ENCODE measurements around the gene SREK1IP1. TPM values are rescaled to one million over a fixed set of nuclear protein-coding genes. Genes with fewer than 3 reads are reported as not detected.

The SREK1IP1 gene
- total RNA-seq, 1 donor from 2014 or later: 17.9 TPM

DNA sequence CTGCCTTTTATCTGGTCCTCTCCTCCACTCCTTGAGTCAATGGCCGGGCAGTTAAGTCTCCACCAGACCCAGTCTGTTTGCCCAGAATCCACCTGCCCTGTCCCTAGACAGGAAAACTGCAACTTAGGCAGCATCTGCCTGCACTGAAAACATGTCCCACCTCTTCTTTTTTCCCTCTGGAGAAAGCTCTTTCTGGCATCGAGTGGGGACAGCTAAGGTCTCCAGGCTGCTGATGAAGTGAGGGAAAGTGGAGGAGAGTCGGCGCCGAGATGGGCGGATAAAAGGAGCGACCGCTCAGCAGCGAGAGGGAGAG, 78.4 kb downstream of the SREK1IP1 start:
- Mint-ChIP-seq H3K4me3 (ENCODE audit: unreplicated experiment) (peak overlapping the region; percentile 77), H3K4me1 (ENCODE audit: unreplicated experiment) (peaks cover 12% of the 10 kb centered on the region), H3K36me3 (ENCODE audit: unreplicated experiment) (no peaks in the 10 kb centered on the region), H3K9me3 (ENCODE audit: unreplicated experiment) (no peaks in the 10 kb centered on the region), H3K27me3 (ENCODE audit: unreplicated experiment) (peaks cover 72% of the 10 kb centered on the region), H3K27ac (ENCODE audit: unreplicated experiment) (no peak overlapping the region)
- DNase-seq (ENCODE audit: extremely low spot score, unreplicated experiment): no peak
- TF ChIP-seq, protein P1, sequence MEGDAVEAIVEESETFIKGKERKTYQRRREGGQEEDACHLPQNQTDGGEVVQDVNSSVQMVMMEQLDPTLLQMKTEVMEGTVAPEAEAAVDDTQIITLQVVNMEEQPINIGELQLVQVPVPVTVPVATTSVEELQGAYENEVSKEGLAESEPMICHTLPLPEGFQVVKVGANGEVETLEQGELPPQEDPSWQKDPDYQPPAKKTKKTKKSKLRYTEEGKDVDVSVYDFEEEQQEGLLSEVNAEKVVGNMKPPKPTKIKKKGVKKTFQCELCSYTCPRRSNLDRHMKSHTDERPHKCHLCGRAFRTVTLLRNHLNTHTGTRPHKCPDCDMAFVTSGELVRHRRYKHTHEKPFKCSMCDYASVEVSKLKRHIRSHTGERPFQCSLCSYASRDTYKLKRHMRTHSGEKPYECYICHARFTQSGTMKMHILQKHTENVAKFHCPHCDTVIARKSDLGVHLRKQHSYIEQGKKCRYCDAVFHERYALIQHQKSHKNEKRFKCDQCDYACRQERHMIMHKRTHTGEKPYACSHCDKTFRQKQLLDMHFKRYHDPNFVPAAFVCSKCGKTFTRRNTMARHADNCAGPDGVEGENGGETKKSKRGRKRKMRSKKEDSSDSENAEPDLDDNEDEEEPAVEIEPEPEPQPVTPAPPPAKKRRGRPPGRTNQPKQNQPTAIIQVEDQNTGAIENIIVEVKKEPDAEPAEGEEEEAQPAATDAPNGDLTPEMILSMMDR (IDR thresholded peaks at IDR 0.05): no peak

DNA sequence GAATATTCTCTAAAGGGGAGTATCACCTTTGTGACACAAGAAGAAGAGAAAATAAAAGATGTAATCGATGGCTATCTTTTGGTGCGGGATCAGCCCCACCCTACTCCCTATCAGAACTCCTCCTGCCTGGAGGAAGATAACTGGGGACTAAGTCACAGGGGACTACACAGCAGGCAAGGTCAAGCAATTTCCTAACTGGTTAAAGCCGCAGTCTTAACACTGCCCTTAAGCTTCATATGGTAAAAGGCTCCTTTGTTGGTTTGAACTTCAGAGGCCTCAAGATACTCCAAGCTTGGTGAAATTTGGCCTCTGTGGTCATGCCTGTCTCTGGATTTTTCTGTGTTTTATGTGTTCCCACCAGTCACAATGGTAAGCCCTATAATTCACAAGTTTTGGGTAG, 79.5 kb downstream of the SREK1IP1 start:
- Mint-ChIP-seq H3K4me3 (ENCODE audit: unreplicated experiment) (no peak overlapping the region), H3K27ac (ENCODE audit: unreplicated experiment) (no peak overlapping the region), H3K36me3 (ENCODE audit: unreplicated experiment) (no peaks in the 10 kb centered on the region), H3K9me3 (ENCODE audit: unreplicated experiment) (no peaks in the 10 kb centered on the region), H3K4me1 (ENCODE audit: unreplicated experiment) (peaks cover 12% of the 10 kb centered on the region), H3K27me3 (ENCODE audit: unreplicated experiment) (peaks cover 76% of the 10 kb centered on the region)
- DNase-seq (ENCODE audit: extremely low spot score, unreplicated experiment): no peak
- TF ChIP-seq, protein P1 (IDR thresholded peaks at IDR 0.05): no peak

DNA sequence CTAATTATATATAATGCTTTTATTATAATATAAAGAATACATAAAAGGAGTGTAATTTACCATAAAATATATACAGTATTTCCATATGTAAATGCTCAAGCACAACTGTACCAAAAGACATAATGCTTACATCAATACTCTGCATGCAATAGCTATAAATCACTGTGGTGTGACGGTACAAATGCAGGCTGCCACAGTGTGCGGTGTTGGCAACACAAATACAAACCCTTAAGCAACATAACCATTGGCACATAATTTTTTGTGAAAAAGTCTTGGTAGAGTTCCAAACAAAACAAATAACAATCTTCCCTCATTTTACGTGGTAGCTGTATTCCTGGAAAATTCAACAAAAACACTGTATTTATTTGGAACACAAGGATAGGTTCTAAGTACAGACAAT, 80.1 kb downstream of the SREK1IP1 start:
- H3K27ac Mint-ChIP-seq (ENCODE audit: unreplicated experiment): no peak overlapping the region
- H3K27me3 Mint-ChIP-seq (ENCODE audit: unreplicated experiment): peaks cover 74% of the 10 kb centered on the region
- H3K9me3 Mint-ChIP-seq (ENCODE audit: unreplicated experiment): no peaks in the 10 kb centered on the region
- no peak overlapping the region for H3K4me3 Mint-ChIP-seq (ENCODE audit: unreplicated experiment)
- H3K4me1 Mint-ChIP-seq (ENCODE audit: unreplicated experiment): peaks cover 12% of the 10 kb centered on the region
- H3K36me3 Mint-ChIP-seq (ENCODE audit: unreplicated experiment): no peaks in the 10 kb centered on the region
- DNase-seq (ENCODE audit: extremely low spot score, unreplicated experiment): no peak
- TF ChIP-seq, protein P1 (IDR thresholded peaks at IDR 0.05): no peak

DNA sequence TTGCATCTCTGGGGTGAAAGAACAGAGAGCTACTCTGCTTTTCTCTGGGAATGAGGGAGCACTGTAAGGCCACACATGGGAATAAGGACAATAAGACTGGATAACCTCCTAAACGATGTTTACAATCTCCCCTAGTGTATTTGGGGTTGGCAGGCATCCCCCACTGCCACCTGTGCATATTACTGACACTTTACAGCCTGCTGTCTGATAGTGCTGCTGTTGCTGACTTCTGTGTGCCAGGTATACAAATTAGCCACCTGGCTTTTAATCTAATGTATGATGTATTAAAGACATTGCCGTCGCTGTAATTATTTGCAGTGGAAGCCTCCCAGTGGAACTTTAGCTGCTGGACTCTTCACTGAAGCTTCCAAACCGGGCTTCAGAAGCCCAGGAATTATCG, 82.6 kb downstream of the SREK1IP1 start:
- Mint-ChIP-seq H3K27ac (ENCODE audit: unreplicated experiment) (no peak overlapping the region), H3K36me3 (ENCODE audit: unreplicated experiment) (no peaks in the 10 kb centered on the region), H3K4me3 (ENCODE audit: unreplicated experiment) (no peak overlapping the region), H3K27me3 (ENCODE audit: unreplicated experiment) (peaks cover 66% of the 10 kb centered on the region), H3K9me3 (ENCODE audit: unreplicated experiment) (no peaks in the 10 kb centered on the region), H3K4me1 (ENCODE audit: unreplicated experiment) (peaks cover 6% of the 10 kb centered on the region)
- no peak for DNase-seq (ENCODE audit: extremely low spot score, unreplicated experiment)
- TF ChIP-seq, protein P1 (IDR thresholded peaks at IDR 0.05): no peak

DNA sequence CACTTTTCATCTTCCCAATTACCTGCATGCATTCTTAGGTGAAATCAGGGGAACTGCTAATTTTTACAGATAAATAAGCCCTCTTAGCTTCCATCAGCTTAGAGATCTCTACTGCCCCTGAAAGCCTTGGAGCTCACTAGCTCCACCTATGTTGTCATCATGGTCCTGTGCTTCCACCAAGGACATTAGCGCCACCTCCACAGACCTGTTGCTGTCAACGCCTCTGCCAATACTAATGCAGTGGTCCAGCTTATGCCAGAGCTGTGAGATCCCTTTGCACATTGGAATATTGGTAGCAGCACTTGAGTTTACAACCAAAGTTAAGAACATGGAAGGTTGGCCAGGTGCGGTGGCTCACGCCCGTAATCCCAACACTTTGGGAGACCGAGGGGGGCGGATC, 85.9 kb downstream of the SREK1IP1 start:
- Mint-ChIP-seq H3K36me3 (ENCODE audit: unreplicated experiment) (no peaks in the 10 kb centered on the region), H3K4me3 (ENCODE audit: unreplicated experiment) (no peak overlapping the region), H3K4me1 (ENCODE audit: unreplicated experiment) (no peaks in the 10 kb centered on the region), H3K27me3 (ENCODE audit: unreplicated experiment) (peaks cover 66% of the 10 kb centered on the region), H3K9me3 (ENCODE audit: unreplicated experiment) (no peaks in the 10 kb centered on the region), H3K27ac (ENCODE audit: unreplicated experiment) (no peak overlapping the region)
- no peak for DNase-seq (ENCODE audit: extremely low spot score, unreplicated experiment)
- TF ChIP-seq, protein P1 (IDR thresholded peaks at IDR 0.05): no peak
